ENCODE measurements around the gene CSRNP3. TPM values are rescaled to one million over a fixed set of nuclear protein-coding genes. Genes with fewer than 3 reads are reported as not detected.

The CSRNP3 gene
- total and polyA plus RNA-seq, 2 donors (not counting 3 experiments of a cell fraction or from before 2014, with no cell fraction given) = not detected

- no peaks in the 10 kb centered on the region for H4K20me1 ChIP-seq (replicated peaks; ENCODE audit: control insufficient read depth, extremely low read depth, insufficient read depth, low read length)
- H3K36me3 ChIP-seq (ENCODE audit: control insufficient read depth in 2 of 2, extremely low read depth in 1 of 2, insufficient read depth in 2 of 2, low read length in 2 of 2) = no peaks in the 10 kb centered on the region
- TF ChIP-seq EZH2 (IDR thresholded peaks at IDR 0.05; ENCODE audit: borderline replicate concordance, low read depth, low read length, severe bottlenecking) = no peak
- no peak for TF ChIP-seq JUN (IDR thresholded peaks at IDR 0.05; ENCODE audit: borderline replicate concordance, insufficient read depth, insufficient read length, low read depth)
- no peak for TF ChIP-seq MYC (IDR thresholded peaks at IDR 0.05; ENCODE audit: low read depth, low read length)
- TF ChIP-seq, protein P1, sequence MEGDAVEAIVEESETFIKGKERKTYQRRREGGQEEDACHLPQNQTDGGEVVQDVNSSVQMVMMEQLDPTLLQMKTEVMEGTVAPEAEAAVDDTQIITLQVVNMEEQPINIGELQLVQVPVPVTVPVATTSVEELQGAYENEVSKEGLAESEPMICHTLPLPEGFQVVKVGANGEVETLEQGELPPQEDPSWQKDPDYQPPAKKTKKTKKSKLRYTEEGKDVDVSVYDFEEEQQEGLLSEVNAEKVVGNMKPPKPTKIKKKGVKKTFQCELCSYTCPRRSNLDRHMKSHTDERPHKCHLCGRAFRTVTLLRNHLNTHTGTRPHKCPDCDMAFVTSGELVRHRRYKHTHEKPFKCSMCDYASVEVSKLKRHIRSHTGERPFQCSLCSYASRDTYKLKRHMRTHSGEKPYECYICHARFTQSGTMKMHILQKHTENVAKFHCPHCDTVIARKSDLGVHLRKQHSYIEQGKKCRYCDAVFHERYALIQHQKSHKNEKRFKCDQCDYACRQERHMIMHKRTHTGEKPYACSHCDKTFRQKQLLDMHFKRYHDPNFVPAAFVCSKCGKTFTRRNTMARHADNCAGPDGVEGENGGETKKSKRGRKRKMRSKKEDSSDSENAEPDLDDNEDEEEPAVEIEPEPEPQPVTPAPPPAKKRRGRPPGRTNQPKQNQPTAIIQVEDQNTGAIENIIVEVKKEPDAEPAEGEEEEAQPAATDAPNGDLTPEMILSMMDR (IDR thresholded peaks at IDR 0.05; ENCODE audit: extremely low read depth in 1 of 2, insufficient read depth in 1 of 2, low read depth in 1 of 2, low read length in 2 of 2) = no peak
- TF ChIP-seq MAX (IDR thresholded peaks at IDR 0.05; ENCODE audit: insufficient read depth, insufficient read length) = no peak
- TF ChIP-seq POLR2A (IDR thresholded peaks at IDR 0.05; ENCODE audit: low read depth, low read length) = no peak
- no peak for TF ChIP-seq GATA2 (IDR thresholded peaks at IDR 0.05; ENCODE audit: insufficient read depth, insufficient read length, low read depth, low read length)
- no peak for TF ChIP-seq POLR2AphosphoS5 (IDR thresholded peaks at IDR 0.05; ENCODE audit: insufficient read depth, low read depth, low read length)
- TF ChIP-seq FOS (IDR thresholded peaks at IDR 0.05; ENCODE audit: borderline replicate concordance, insufficient read depth, low read length) = no peak
- ChIA-PET POLR2A (no interaction called here), CTCF (no interaction called here)
- H3K9me3 ChIP-seq (replicated peaks; ENCODE audit: control insufficient read depth, insufficient read depth, low read length) = no peaks in the 10 kb centered on the region
- FAIRE-seq = no peak
- no peaks in the 10 kb centered on the region for H3K79me2 ChIP-seq (ENCODE audit: control insufficient read depth, insufficient read depth, low read length)
- H3K4me2 ChIP-seq (ENCODE audit: insufficient read depth, low read length) = no peak overlapping the region
- H3K4me1 ChIP-seq (ENCODE audit: control insufficient read depth, extremely low read depth, insufficient read depth, low read length) = no peaks in the 10 kb centered on the region
- no peak overlapping the region for H3K27ac ChIP-seq (ENCODE audit: insufficient read depth, low read depth, low read length)
- intact Hi-C loops (cut with micrococcal nuclease) (no loop called here), dilution Hi-C loops (cut with MboI; ENCODE audit: extremely low pct_ligation_motif_present, low sequenced_read_pairs) (no loop called here)
- BruUV-seq (replicated peaks) = no TSS peak
- no peaks in the 10 kb centered on the region for H3K9me1 ChIP-seq (replicated peaks; ENCODE audit: control insufficient read depth, extremely low read depth, insufficient read depth, low read length)
- no peak for DNase-seq (ENCODE audit: low read depth, low spot score)
- H3K27me3 ChIP-seq (ENCODE audit: control insufficient read depth in 2 of 2, insufficient read depth in 2 of 2, low read length in 2 of 2) = peaks cover 1 to 4% of the 10 kb centered on the region in 2 experiments
- H3K4me3 ChIP-seq (replicated peaks in 1 of 3; ENCODE audit: insufficient read depth in 1 of 3, low read depth in 1 of 3, low read length in 3 of 3) = no peak overlapping the region
- no peak overlapping the region for H3K9ac ChIP-seq (replicated peaks; ENCODE audit: extremely low read depth, insufficient read depth, low read length)
- no peak overlapping the region for H2AFZ ChIP-seq (ENCODE audit: low read depth, low read length)
Measured at GRCh38 chr2:165586019-165586418, 116.5 kb downstream of the CSRNP3 start.
